GM12878 (cell line): ENCODE data around the gene ATP6V0C. TPM values are rescaled to one million over a fixed set of nuclear protein-coding genes. Genes with fewer than 3 reads are reported as not detected.

ENCODE experiments used
- ATAC-seq: fragments of 200-7000 bp; cut with Tn5 transposase; 3 replicates; pipeline ENCODE4 v1.9.1; 2020; ENCODE audit warnings: mild to moderate bottlenecking, moderate library complexity
- BruUV-seq: library from RNA; stranded (reverse); fragments of 400-500 nt; replicated peaks from 2 replicates; lab custom pipeline; 2021; lab: Mats Ljungman, UMichigan
- CTCF ChIA-PET: fragments of 300-600 bp; sonication (Branson Sonifier 250); formaldehyde crosslinking; extraction: SDS; loops from one replicate; lab custom pipeline; 2021; ENCODE audit warnings: inconsistent platforms; lab: Yijun Ruan, JAX
- POLR2A ChIA-PET: fragments of 350-600 bp; formaldehyde crosslinking; extraction: SDS; loops from one replicate; lab custom pipeline; 2021; ENCODE audit warnings: inconsistent platforms; lab: Charles Lee
- RAD21 ChIA-PET: fragments of 300-600 bp; sonication (Branson Sonifier 250); formaldehyde crosslinking; loops from one replicate; lab custom pipeline; 2023; ENCODE audit warnings: antibody characterized with exemption; ENCODE audit not compliant: unreplicated experiment; lab: Charles Lee
- SMC1A ChIA-PET: fragments of 300-600 bp; sonication (Branson Sonifier 250); formaldehyde crosslinking; loops from one replicate; lab custom pipeline; 2023; ENCODE audit not compliant: unreplicated experiment, uncharacterized antibody; lab: Charles Lee
- DNase-seq: peaks from one replicate; pipeline ENCODE4 v3.0.0-alpha.2; 2011; ENCODE audit warnings: low read depth, low spot score
- FAIRE-seq: peaks from 3 replicates; lab custom pipeline; 2011; peaks lifted over from hg19 to GRCh38; lab: Jason Lieb, UNC
- H2AFZ ChIP-seq: 2 replicates; pipeline ENCODE4 v1.6.0; 2011; ENCODE audit warnings: low read depth, low read length, control low read depth; ENCODE audit not compliant: control insufficient read depth
- H3K27ac ChIP-seq: 2 replicates; pipeline ENCODE4 v1.5.1; 2011; ENCODE audit warnings: control low read depth; ENCODE audit not compliant: control insufficient read depth, insufficient read depth
- H3K27me3 ChIP-seq, 2 experiments: replicated peaks in 1 of 2; 2 replicates each; pipeline versions ENCODE4 v1.6.0 to v1.6.1; 2011; ENCODE audit warnings: low read length in 1 of 2; ENCODE audit not compliant: control insufficient read depth in 2 of 2, insufficient read depth in 2 of 2
- H3K36me3 ChIP-seq, 2 experiments: 2 replicates each; pipeline ENCODE4 v1.5.1; 2011; ENCODE audit warnings: low read length in 1 of 2; ENCODE audit not compliant: control insufficient read depth in 2 of 2, insufficient read depth in 2 of 2
- H3K4me1 ChIP-seq: 2 replicates; pipeline ENCODE4 v1.6.1; 2011; ENCODE audit warnings: mild to moderate bottlenecking, low read length, moderate library complexity, mixed read lengths; ENCODE audit not compliant: control insufficient read depth, insufficient read depth
- H3K4me2 ChIP-seq: 2 replicates; pipeline ENCODE4 v1.6.0; 2011; ENCODE audit warnings: control low read depth; ENCODE audit not compliant: control insufficient read depth, insufficient read depth
- H3K4me3 ChIP-seq: fragments of 200-600 bp; sonication (generic); 2 replicates; pipeline ENCODE4 v1.5.1; 2016
- H3K79me2 ChIP-seq: 2 replicates; pipeline ENCODE4 v1.6.0; 2011; ENCODE audit warnings: low read length; ENCODE audit not compliant: control insufficient read depth, insufficient read depth
- H3K9ac ChIP-seq: 2 replicates; pipeline ENCODE4 v1.8.0; 2011; ENCODE audit warnings: low read length, control low read depth, mixed read lengths; ENCODE audit not compliant: control insufficient read depth, insufficient read depth
- H3K9me3 ChIP-seq: replicated peaks from 3 replicates; pipeline ENCODE4 v1.5.1; 2011; ENCODE audit warnings: mild to moderate bottlenecking, low read length; ENCODE audit not compliant: control insufficient read depth, insufficient read depth
- H4K20me1 ChIP-seq: 2 replicates; pipeline ENCODE4 v1.6.0; 2011; ENCODE audit not compliant: control insufficient read depth, insufficient read depth
- SPI1 ChIP-seq: IDR thresholded peaks from 2 replicates; pipeline ENCODE4 v1.6.1; 2011; ENCODE audit warnings: low read depth, mild to moderate bottlenecking, low read length, moderate library complexity, borderline replicate concordance; ENCODE audit not compliant: insufficient read depth
- SREBF2 ChIP-seq: IDR thresholded peaks from 2 replicates; pipeline ENCODE4 v1.6.1; 2012; ENCODE audit warnings: mild to moderate bottlenecking, low read length
- WGBS: methylation state at CpG from one replicate; pipeline ENCODE4 v1.1.6; 2016; ENCODE audit warnings: low lambda C conversion rate; ENCODE audit not compliant: insufficient replicate concordance, insufficient coverage; ENCODE audit errors: missing lambda C conversion rate; 5-methylcytosine and 5-hydroxymethylcytosine counted together
- in situ Hi-C: fragments of 300-500 bp; cut with MboI; formaldehyde crosslinking; loops from 9 replicates; pipeline ENCODE4 v1.14.3; 2018; ENCODE audit warnings: mixed read lengths
- intact Hi-C: fragments of 100-400 bp; cut with micrococcal nuclease; formaldehyde crosslinking; loops from one replicate; pipeline ENCODE4 v1.14.2; 2022; ENCODE audit not compliant: unreplicated experiment
- polyA plus RNA-seq, 11 experiments: library from polyadenylated mRNA; depleted of rRNA in 4 of 11; unstranded in 6 of 11; stranded (reverse) in 5 of 11; fragments of >200 nt; fragmentation: Nextera tagmentation in 4 of 11; fragmentation: Illumina TruSeq in 1 of 11; extraction: Ambion mirVana in 4 of 11; extraction: Trizol in 1 of 11; gene quantifications; 1 replicate in 1 of 11; 2 replicates in 10 of 11; pipeline versions ENCODE4 v1.2.1 to v1.2.3, GENCODE V29; 2011 to 2016; ENCODE audit warnings: inconsistent platforms in 2 of 11, missing spikeins in 2 of 11, low read depth in 1 of 11
- total RNA-seq, 4 experiments: library from RNA; depleted of rRNA in 3 of 4; stranded (reverse); fragments of >200 nt in 3 of 4; fragmentation: Illumina TruSeq in 1 of 4; extraction: Trizol in 1 of 4; gene quantifications; 2 replicates each; pipeline versions ENCODE4 v1.2.1 to v1.2.3, GENCODE V29; 2013 to 2021
- TF ChIP-seq, protein P1 (sequence below): IDR thresholded peaks from 2 replicates; pipeline ENCODE4 v1.6.1; 2012; ENCODE audit warnings: improper control_type of control experiment, low read depth, low read length; ENCODE audit not compliant: insufficient replicate concordance

ATP6V0C gene
- total and polyA plus RNA-seq, 10 of the 15 experiments (the other 5 are each of a cell fraction or from before 2014, with no cell fraction given) = 2.4 to 135 (median 18.4) TPM

GRCh38 chr16:2482249-2482648 lies 31.5 kb upstream of the ATP6V0C start:
- BruUV-seq = no TSS peak
- ChIA-PET RAD21 (no interaction called here), CTCF (no interaction called here), POLR2A (interaction anchor here (1.2 kb wide), 1 partner anchor 53 kb away, joined by 3 read pairs; the partner anchor contains the start of gene CCNF), SMC1A (no interaction called here)
- intact Hi-C loops = no loop called here
- H3K27me3 ChIP-seq = no peaks in the 10 kb centered on the region
- WGBS = 89% methylated on average over 11 of the region's 13 CpGs
- H3K4me2 ChIP-seq = no peak overlapping the region
- no peak overlapping the region for H2AFZ ChIP-seq
- no peaks in the 10 kb centered on the region for H3K79me2 ChIP-seq
- no peak overlapping the region for H3K27ac ChIP-seq
- ATAC-seq (no peak), FAIRE-seq (no peak), DNase-seq (no peak)
- H3K36me3 ChIP-seq = no peaks in the 10 kb centered on the region
- TF ChIP-seq SREBF2 = no peak
- TF ChIP-seq, protein P1, sequence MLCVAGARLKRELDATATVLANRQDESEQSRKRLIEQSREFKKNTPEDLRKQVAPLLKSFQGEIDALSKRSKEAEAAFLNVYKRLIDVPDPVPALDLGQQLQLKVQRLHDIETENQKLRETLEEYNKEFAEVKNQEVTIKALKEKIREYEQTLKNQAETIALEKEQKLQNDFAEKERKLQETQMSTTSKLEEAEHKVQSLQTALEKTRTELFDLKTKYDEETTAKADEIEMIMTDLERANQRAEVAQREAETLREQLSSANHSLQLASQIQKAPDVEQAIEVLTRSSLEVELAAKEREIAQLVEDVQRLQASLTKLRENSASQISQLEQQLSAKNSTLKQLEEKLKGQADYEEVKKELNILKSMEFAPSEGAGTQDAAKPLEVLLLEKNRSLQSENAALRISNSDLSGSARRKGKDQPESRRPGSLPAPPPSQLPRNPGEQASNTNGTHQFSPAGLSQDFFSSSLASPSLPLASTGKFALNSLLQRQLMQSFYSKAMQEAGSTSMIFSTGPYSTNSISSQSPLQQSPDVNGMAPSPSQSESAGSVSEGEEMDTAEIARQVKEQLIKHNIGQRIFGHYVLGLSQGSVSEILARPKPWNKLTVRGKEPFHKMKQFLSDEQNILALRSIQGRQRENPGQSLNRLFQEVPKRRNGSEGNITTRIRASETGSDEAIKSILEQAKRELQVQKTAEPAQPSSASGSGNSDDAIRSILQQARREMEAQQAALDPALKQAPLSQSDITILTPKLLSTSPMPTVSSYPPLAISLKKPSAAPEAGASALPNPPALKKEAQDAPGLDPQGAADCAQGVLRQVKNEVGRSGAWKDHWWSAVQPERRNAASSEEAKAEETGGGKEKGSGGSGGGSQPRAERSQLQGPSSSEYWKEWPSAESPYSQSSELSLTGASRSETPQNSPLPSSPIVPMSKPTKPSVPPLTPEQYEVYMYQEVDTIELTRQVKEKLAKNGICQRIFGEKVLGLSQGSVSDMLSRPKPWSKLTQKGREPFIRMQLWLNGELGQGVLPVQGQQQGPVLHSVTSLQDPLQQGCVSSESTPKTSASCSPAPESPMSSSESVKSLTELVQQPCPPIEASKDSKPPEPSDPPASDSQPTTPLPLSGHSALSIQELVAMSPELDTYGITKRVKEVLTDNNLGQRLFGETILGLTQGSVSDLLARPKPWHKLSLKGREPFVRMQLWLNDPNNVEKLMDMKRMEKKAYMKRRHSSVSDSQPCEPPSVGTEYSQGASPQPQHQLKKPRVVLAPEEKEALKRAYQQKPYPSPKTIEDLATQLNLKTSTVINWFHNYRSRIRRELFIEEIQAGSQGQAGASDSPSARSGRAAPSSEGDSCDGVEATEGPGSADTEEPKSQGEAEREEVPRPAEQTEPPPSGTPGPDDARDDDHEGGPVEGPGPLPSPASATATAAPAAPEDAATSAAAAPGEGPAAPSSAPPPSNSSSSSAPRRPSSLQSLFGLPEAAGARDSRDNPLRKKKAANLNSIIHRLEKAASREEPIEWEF = no peak
- no peak for TF ChIP-seq SPI1
- H3K4me1 ChIP-seq = peaks cover 9% of the 10 kb centered on the region
- no peaks in the 10 kb centered on the region for H4K20me1 ChIP-seq
- no peak overlapping the region for H3K4me3 ChIP-seq
- no peaks in the 10 kb centered on the region for H3K9me3 ChIP-seq
- H3K9ac ChIP-seq = no peak overlapping the region
- in situ Hi-C loops = no loop called here
